CD4-positive, alpha-beta T cell treated with Interferon gamma for 1 hour (primary cell): Measurements from ENCODE around the gene SLC6A6.

Experiments
- DNase-seq: peaks from one replicate; pipeline ENCODE4 v3.0.0-alpha.2; 2020

The SLC6A6 gene

GRCh38 chr3:14402304-14402811 lies at the start of gene SLC6A6:
Gene SLC6A6, plus strand, starts transcription at chr3:14402606. Its CDS starts 41,029 bp downstream, at chr3:14443635.
- DNase-seq, result peak; percentile 95

GRCh38 chr3:14353502-14353901 lies 48.9 kb upstream of the SLC6A6 start:
- DNase-seq, result no peak

GRCh38 chr3:14357463-14357862 lies 44.9 kb upstream of the SLC6A6 start:
- DNase-seq, result no peak

- DNase-seq, result no peak
Observed at GRCh38 chr3:14358426-14359211, 43.8 kb upstream of the SLC6A6 start.

GRCh38 chr3:14359348-14359747 lies 43.1 kb upstream of the SLC6A6 start:
- DNase-seq, result no peak

GRCh38 chr3:14360123-14360881 lies 42.1 kb upstream of the SLC6A6 start:
- no peak for DNase-seq

- no peak for DNase-seq
Observed at GRCh38 chr3:14361068-14361677, 41.2 kb upstream of the SLC6A6 start.

GRCh38 chr3:14362890-14363289 lies 39.5 kb upstream of the SLC6A6 start:
- no peak for DNase-seq

GRCh38 chr3:14363379-14363778 lies 39.0 kb upstream of the SLC6A6 start:
- no peak for DNase-seq

GRCh38 chr3:14363991-14364390 lies 38.4 kb upstream of the SLC6A6 start:
- DNase-seq, result no peak

- no peak for DNase-seq
Observed at GRCh38 chr3:14364580-14365292, 37.7 kb upstream of the SLC6A6 start.

- no peak for DNase-seq
Observed at GRCh38 chr3:14366248-14366647, 36.2 kb upstream of the SLC6A6 start.

GRCh38 chr3:14366915-14367823 lies 35.2 kb upstream of the SLC6A6 start:
- DNase-seq, result no peak

GRCh38 chr3:14368146-14368545 lies 34.3 kb upstream of the SLC6A6 start:
- DNase-seq, result no peak

- no peak for DNase-seq
Observed at GRCh38 chr3:14368885-14369284, 33.5 kb upstream of the SLC6A6 start.

GRCh38 chr3:14369675-14370669 lies 32.4 kb upstream of the SLC6A6 start:
- DNase-seq, result no peak

- no peak for DNase-seq
Observed at GRCh38 chr3:14370720-14371572, 31.5 kb upstream of the SLC6A6 start.

GRCh38 chr3:14371573-14372474 lies 30.6 kb upstream of the SLC6A6 start:
- peak; percentile 65 for DNase-seq
